Astrocyte of the hippocampus (primary cell): ENCODE data around the gene COL4A1.

Source experiments
- DNase-seq: peaks from one replicate; pipeline ENCODE4 v3.0.0; 2011; ENCODE audit warnings: low read depth, low spot score

The COL4A1 gene

DNA sequence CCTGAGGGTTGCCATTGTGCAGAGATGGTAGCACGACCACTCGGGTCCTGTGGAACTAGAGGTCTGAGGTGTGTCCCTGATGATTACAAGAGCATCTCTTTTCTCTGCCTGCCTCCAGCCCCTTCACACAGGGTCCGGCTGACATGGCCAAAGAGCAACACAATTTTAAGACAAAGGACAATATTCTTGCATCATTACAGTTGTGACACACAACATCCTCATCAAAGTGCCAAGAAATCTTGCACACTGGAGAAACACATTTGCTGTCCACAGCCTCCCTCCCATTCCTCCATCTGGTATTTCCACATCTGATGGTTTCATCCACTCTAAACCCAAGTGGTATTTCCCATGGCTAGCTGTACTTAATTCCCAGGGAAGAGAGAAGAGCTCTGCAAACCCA lies 12.8 kb downstream of the COL4A1 start:
- DNase-seq = no peak

DNA sequence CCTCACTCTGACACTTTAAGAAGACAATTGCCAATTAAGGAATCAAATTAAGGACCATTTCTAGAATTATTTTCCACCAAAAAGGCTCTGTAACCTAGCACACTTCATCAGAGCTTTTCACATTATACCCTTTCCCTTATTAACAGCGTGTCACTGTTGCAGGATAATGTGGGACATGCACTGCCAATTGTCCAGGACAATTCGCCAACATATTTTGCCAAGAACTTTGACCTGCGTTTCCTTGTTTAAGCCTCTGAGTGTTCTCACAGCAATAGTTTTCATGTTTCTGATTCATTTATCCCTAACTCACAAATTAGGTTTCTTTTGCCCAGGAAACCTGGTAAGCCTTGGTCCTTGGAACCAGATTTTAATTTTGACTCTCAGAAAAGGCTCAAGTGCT lies 13.3 kb downstream of the COL4A1 start:
- DNase-seq = no peak

DNA sequence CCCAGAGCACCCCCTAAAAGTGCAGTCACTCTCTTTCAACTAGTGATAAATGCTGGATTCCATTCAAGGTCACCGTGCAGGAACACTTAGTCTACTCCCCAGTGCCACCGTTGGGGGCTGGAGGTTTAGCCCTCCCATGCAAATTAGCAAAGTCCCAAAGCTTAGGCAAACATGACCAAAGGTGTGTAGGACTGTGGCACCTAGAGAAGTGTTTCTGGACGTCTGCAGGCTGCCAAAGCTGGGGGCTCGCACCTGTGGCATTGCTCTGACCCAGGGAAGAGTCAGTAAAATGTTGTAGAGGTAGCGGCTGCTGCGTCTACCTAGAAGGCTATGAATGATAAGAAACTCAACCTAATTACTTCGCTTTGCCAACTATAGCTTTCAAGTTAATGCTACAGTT lies 13.9 kb downstream of the COL4A1 start:
- no peak for DNase-seq

DNA sequence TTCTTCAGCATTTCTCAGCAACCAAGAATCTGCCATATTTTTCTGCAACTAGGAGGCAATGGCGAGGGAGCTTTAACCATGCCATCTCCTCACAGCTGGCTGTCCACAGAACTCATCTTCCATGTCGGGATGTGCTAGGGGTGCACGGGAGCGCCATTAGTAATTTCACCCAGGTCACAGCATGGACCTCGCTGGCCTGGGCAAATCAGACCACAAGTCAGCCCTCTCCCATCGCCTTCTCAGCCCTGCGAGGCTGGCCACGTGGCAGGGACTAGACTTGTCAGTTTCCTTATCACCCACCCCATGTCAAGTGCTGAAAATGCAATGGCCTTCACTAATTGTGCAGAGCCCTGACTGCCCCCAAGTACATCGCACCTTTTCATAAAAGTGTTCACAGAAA lies 15.7 kb downstream of the COL4A1 start:
- DNase-seq = no peak

DNA sequence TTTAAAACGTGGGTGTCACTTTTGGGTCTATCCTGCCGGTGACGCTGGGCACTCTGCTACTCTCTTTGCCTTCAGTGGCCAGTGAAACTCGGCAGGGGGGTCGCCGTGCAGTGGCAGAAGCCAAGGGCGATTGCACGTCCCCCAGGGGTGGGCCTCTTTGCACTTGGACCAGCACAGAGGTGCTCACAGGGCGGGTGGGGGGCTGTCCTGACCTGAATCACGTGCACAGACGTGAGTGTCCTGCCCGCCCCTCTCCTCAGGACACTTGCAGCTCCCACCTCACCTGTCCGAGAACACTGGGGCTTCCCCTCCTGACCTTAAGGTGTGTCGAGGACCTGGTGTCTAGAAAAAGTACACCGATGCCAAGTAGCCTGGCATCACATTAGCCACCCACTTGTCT lies 16.1 kb downstream of the COL4A1 start:
- no peak for DNase-seq

DNA sequence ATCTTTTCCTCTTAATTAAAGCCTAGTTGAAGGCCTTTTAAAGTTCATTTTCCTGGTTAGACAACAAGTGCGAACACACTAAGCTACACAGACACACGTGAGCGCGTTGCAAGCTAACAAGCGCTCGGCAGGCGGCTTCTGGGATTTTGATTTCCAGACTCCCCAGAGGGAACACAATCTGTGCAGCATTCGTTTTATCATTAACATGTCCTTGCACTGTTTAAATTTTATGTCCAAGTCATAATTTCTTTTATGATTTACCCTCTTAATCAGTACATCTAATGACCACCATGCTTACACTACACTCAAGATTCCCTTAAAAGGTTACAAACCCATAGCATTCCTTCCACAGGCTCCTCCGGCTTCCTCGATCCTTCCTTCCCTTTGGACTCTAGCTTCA lies 16.8 kb downstream of the COL4A1 start:
- no peak for DNase-seq

DNA sequence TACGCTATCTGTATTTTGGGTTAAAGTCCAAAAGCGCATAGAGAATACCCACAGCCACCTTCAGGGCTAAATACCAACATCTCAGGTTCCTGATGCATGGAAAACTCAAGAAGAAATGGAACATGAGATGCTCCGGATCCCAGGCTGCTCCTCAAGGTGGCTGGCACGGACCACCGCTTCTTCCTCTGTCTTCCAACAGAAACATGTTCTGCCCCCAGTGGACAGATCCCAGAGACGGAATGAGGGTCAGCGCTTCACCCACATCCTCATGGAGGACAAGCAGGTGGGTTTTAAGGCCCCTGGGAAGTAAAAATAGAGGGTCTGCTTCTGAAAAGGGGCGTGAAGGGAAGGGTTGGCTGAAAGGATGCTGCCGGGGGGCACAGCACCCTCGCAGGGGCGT lies 17.3 kb downstream of the COL4A1 start:
- DNase-seq = no peak

DNA sequence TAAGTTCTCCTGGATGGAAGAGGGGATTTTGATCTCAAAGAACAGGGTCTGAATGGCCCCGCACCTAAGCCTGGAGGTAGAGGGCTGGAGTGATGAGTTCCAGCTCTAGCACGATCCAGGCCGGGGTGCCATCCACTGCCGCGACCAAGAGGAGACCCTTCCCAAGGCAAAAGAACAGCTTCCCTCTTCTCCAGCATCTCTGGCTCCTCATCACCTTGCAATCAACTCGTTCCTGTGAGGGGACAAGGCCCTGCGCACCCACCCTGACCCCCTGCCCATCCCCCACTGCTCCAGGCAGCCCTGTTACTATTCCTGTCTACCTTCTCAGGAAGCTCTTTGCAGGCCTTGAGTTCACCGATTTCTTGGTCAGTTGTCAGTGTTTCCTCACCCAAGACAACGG lies 17.8 kb downstream of the COL4A1 start:
- DNase-seq = no peak

DNA sequence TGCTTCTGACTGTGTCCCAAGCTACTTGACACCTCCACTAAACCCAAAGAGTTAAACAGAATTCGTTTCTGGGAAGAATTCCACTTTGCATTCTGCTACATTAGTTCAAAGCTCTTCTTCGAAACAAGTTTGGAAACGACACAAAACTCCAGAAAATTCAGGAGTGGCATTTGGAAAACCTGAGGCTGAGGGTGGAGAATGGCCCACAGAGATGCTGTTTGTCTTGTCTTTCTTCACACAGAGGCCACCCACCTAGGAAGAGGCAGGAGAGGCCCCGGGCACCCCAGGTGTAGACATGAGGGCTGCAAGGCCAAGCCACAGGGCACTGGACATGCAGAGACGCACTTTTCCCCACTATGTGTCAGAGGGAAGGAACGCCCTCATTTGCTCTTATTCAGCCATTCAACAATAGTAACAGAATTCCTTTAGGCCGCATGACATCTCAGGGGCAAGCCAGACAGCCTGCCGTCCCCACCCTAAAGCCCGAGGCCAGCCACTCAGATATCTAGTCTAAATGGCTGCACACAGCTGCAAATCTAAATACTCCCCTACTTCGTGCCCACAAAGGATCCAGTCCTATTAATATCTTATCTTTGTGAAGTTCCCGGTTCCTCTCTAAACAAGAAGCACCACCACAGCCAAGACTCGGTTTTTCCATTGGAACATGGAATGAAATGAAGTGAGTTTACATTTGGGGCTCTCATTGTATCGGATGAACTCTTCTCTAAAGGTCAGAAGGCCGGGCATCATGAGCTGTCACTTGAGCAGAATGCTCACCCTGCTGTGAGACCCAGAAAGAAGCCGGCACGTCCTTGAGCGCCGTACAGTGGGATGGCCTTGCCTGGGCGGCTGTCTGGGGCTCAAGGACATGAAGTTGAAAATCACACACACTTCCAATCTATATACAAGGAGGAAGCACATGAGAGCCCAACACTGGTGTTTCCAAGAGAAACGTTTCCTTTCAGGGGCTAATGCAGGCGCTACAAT lies 19.8 kb downstream of the COL4A1 start:
- DNase-seq = peak; percentile 58

DNA sequence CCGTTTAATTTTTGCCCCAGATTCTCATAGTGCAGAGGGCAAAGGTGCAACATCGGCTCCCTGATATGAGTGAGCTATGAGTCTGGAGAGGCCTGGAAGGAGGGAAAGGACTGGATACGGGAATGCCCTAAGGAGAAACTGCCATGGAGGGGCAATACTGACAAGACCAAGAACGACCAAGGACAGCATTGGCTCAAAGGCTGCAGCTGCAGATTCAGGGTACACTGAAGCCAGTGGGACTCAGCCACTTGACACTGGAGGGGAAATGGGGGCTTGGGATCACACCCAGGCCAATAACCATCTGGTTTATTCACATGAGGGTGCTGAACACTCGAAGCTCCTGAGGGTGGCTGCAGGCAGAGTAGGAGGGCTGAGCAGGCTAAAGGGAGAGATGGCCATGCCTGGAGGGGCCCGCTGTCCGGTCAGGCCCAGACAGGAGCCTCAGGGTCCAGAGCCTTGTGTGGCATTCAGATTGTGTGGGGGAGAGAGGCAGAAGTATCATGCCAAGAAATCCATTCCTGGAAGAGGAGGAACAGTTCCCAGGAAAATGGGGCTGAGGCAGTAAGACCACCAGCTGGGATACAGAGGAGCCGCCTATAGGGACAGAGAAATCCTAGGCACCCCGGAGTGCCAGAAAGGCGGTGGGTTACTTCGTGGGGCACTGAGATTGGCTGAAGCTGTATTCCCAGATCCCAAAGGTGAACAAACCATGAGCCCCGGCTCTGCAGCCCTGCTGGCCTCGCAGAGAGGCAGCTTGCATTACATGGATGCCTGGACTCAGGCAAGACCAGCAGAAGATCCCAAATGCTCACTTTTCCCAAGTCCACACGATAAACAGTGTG lies 20.7 kb downstream of the COL4A1 start:
- no peak for DNase-seq

DNA sequence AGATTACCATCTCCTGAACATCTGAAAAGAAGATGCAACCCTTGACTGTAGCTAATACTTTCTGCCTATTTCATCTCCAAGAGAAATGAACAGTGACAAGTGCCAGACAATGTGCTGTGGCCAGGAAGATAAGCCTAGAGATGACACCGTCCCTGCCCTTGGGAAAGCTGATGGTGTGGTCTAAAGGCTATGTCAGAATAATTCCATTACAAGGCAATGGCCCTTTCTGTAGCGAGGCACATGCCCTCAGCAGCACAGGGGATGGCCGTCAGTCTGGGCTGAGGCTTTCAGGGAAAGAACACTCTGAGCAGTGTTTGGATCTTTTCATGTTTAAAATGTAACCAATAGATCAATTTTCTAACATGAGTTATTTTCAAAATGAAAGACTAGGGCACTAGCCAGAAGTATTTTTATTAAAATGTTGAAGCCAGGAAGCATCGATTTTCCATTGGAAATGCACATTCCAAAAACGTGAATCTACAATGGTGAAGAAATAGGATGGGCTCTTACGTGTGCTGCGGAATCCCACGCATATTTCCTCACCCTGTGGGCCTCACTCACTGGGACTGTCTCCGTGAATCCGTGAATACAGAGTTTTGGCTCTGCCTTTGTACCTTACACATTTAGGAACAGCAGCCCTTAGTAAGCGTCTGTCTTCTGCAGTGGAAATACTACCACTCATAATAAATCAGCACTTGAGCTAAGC lies 22.0 kb downstream of the COL4A1 start:
- DNase-seq = no peak

DNA sequence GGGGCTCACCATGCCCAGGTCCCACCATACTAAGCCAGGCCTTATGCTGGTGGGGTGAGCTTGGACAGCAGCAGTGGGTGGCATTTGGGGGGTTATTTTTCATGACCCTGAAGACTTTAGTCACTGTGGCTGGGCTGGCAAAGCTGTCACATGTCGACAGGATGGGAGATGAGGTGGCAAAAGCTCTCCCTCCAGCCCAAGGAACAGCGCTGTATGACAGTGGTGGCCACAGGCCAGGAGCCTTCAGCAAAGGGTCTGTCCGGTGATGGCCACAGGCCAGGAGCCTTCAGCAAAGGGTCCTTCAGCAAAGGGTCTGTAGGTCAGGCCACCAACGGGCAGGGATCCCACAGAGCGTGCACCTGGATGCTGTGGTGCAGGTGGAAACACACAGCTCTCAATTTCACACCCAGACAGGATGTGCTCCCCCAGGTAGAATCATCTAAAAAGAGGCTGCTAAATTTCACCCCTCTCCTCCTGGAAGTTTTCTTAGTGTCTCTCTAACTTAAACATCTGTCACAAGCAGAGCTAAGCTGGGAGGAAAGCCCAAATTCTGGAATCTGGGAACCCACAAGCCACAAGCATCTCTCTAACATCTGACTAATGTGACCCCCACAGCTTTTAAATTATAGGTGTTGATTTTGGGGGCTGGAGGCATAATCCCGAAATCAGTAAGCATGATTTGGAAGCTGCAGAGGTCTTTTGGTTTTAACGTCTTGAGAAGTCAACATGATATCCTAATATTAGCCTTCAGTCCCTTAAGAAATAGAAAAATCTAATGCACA lies 23.0 kb downstream of the COL4A1 start:
- peak; percentile 73 for DNase-seq

DNA sequence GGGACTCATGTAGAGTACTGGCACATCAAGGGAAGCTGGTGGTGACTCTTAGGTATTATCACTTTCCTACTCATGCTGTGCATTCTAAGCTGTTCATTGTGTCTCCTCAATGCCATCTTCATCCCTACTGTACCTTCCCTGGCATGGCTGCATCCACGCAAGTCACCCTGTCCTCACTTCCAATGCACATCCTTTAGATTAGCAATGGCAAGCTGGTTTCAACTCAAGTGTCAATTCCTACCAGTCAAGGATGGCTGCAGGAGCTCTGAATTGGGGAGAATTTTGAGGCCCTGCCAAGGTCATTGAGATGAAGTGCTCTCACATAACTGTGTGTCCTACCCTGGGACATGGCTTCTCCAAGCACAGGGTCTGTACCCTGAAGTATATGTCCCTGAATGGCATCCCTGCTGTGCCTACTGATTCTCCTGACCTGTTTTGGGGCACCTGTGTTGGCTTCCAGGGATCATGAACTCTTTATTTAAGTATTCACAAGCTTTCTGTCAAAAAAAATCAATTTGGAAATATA lies 24.6 kb downstream of the COL4A1 start:
- no peak for DNase-seq

DNA sequence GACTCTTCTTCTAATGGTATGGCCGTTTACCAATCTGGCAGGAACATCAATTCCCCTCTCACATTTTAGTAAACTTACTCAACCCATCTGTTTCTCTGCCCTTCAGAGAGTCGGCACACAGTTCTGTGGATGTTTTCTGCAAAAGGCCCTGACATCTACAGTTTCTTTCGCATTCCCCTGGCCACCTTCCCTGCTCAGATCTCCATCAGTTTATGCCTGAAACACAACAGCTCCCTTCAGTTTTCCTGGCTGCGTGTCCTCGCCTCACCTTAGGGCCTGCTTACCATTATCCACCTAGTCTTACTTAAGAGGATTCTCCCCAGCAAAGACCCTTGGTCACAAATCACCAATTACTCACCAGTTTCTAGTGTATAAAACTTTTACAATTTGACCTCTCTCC lies 25.2 kb downstream of the COL4A1 start:
- DNase-seq = no peak

DNA sequence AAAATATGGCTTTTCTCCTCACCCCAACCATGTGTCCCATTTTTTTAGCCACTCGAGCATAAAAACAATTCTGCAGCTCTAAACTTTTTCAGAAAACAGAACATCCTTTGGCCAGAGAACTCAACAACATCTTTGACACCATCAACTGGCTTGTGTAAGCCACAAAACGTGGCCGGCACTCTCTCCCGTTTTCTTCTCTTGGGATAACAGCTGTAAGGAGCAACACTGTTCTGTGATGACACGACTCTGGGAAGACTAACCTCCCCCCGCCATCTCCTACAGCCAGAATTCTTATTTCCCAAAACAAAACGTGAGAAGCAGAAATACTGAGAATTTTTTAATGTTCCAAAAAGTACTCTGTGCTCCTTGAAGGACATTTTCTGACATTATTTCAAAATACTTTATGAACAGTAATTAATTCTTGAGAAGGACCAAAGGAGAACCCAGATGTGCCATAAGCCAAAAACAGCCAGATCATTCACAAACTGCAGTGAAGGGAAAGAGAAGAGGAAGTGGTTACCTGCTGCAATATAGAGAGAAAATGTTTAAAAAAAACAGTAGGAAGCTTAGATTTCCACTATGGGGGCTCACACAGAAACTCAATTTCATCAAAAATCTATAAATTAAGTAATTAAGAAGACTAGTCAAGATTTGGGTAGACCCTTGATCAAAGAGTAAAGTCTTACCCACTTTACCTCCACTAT lies 25.8 kb downstream of the COL4A1 start:
- no peak for DNase-seq

DNA sequence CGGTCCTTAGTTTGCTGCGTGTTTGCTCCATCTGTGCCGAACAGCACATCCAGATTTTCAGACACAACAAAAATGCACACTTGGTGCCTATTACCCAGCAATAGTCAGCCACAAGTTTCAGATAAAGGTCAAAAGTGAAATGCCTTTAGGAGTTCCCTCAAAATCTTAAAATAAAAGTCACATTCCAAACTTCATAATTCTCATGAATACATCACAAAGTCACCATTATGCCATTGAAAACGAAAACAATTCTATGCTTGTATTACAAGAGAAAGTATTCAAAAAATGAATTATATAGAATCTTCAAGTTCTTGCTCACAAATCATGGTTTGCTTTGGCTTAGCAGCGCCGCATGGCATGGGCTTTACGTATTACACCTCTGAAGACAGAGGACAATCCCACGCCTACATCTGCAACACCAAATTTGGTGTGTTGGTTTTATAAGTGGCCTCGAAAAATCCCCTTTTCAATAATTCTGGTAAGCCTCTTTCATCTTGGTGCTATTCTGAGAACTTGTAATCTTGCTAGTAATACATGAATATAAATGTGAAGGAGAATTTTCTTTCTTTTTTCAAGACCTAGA lies 26.6 kb downstream of the COL4A1 start:
- DNase-seq = no peak

DNA sequence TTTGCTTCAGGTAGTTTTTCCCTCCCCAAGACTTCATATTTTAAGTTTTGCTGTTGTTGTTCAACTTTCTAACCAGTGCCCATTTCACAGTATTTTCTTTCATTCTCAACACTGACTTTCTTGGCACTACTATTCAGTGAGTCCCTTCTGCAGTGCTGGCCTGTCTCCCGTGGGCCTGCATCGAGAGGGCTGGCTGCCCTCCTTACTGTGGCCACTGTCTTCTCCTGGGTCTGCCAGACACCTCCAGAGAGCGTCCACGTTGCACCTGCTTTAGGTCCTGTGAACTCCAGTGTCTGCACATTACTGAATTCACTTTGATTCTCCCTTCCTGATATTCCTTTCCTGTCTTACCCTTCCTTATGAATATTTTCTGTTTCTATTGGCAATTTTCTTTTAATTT lies 27.3 kb downstream of the COL4A1 start:
- no peak for DNase-seq

DNA sequence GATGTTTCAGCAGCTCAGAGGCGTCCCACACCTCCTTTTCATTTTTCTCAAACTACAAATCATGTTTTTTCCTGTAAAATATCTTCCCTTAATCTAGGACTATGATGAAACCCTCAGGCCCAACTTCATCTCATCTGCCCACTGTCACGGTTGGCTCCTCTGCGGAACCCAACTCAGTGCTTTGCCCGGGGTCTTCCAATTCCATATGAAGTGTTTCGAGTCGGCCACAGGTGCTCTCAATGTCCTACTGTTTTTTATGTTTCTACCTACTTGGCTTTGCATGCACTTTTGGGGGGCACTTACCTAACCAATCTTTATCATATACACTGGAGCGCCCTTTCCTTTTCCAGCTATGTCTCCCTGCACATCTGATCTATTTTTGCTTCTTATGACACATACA lies 28.1 kb downstream of the COL4A1 start:
- no peak for DNase-seq

DNA sequence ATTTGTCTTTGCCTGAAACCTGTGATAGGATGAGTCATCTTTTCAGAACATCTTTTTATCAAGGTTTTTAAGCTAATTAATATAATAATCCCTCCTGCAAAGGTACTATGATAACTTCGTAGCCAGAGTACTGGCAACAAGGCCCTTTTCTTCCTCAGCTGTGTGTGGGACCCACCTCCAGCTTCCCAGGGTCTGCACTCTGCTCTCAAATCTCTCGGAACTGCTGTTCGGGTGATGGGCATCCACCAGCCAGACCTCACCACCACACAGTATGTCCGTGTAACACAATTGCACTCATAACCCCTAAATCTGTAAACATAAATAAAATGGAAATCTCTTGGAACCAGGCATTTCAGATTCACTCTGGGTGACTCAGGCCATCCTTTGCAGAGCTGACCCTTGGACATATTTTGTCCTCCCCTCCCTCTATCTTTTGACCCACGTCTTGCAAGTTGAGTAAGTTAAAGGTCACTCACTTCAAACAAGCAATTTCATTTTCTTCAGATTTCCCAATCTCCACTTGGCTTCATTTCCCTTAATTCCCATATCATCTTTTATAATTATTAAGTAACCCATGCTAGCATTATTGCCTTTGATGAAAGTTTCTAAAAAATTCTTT lies 29.5 kb downstream of the COL4A1 start:
- no peak for DNase-seq

DNA sequence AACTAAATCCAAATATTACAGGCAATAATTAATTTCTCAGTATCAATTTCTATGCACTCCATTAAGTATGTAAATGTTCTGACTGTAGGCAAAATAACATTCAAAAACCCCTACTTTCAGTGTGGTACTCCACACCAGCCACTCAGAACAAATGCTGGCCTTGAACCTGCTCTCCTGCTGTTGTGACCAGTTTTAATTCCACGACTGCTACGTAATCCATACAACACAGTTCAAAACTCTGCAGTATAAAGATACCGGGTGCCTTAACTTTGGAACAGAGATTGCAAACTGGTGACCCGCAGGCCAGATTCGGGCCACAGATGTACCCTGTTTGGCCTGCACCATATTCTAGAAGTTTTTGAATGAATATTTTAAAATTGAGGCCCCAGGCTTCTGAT lies 30.4 kb downstream of the COL4A1 start:
- no peak for DNase-seq
